Natural killer cell (primary cell): ENCODE results near the gene GABBR2. TPM values are rescaled to one million over a fixed set of nuclear protein-coding genes. Genes with fewer than 3 reads are reported as not detected.

Experiments used
- ATAC-seq, 3 donors: fragments of 150-1000 bp in 2 of 3; fragments of 200-7000 bp in 1 of 3; cut with Tn5 transposase; 1 replicate in 1 of 3; 2 replicates in 2 of 3; pipeline ENCODE4 v1.10.0; 2021; ENCODE audit warnings: mild to moderate bottlenecking in 2 of 3, moderate library complexity in 2 of 3
- DNase-seq, 2 donors: peaks; one replicate each; pipeline versions ENCODE4 v3.0.0 to v3.0.0-alpha.2; 2013 to 2021; ENCODE audit warnings: mixed read lengths in 1 of 2
- H3K27ac ChIP-seq: one replicate; pipeline ENCODE4 v1.5.1; 2013; ENCODE audit warnings: mild to moderate bottlenecking, low read length
- H3K27me3 ChIP-seq: one replicate; pipeline ENCODE4 v1.6.1; 2013; ENCODE audit warnings: low read length; ENCODE audit not compliant: control insufficient read depth, insufficient read depth
- H3K36me3 ChIP-seq: one replicate; pipeline ENCODE4 v1.6.1; 2013; ENCODE audit warnings: low read length; ENCODE audit not compliant: control insufficient read depth, insufficient read depth
- H3K4me1 ChIP-seq: one replicate; pipeline ENCODE4 v1.6.1; 2013; ENCODE audit warnings: low read length; ENCODE audit not compliant: control insufficient read depth, insufficient read depth
- H3K4me3 ChIP-seq: one replicate; pipeline ENCODE4 v1.5.1; 2013; ENCODE audit warnings: low read length
- H3K9me3 ChIP-seq: one replicate; pipeline ENCODE4 v1.6.1; 2013; ENCODE audit warnings: low read length; ENCODE audit not compliant: control insufficient read depth, insufficient read depth
- H3K27ac Mint-ChIP-seq, 2 donors: one replicate each; pipeline ENCODE4 v1.8.0; 2022; ENCODE audit warnings: mild to moderate bottlenecking in 2 of 2, mixed read lengths in 2 of 2, moderate library complexity in 1 of 2
- H3K27me3 Mint-ChIP-seq, 2 donors: one replicate each; pipeline ENCODE4 v1.8.0; 2022; ENCODE audit warnings: low read depth in 2 of 2, mixed read lengths in 2 of 2
- H3K36me3 Mint-ChIP-seq: one replicate; pipeline ENCODE4 v1.8.0; 2022; ENCODE audit warnings: mixed read lengths
- H3K4me1 Mint-ChIP-seq, 2 donors: one replicate each; pipeline ENCODE4 v1.8.0; 2022; ENCODE audit warnings: mixed read lengths in 2 of 2
- H3K4me3 Mint-ChIP-seq: one replicate; pipeline ENCODE4 v1.8.0; 2022; ENCODE audit warnings: mild to moderate bottlenecking, moderate library complexity, mixed read lengths
- H3K9me3 Mint-ChIP-seq, 2 donors: one replicate each; pipeline ENCODE4 v1.8.0; 2022; ENCODE audit warnings: mixed read lengths in 2 of 2
- WGBS: methylation state at CpG from one replicate; pipeline ENCODE4 v1.1.7; 2013; ENCODE audit warnings: missing lambda C conversion rate; ENCODE audit not compliant: insufficient coverage; 5-methylcytosine and 5-hydroxymethylcytosine counted together
- intact Hi-C: fragments of 100-400 bp; cut with micrococcal nuclease; formaldehyde crosslinking; loops from one replicate; pipeline ENCODE4 v1.14.2; 2022
- total RNA-seq, 4 donors: library from RNA; stranded (reverse); fragments of 120-200 nt in 1 of 4; gene quantifications; one replicate each; pipeline versions ENCODE4 v1.2.3 to v1.2.4, GENCODE V29; 2013 to 2022
- TF ChIP-seq, protein P1 (sequence below): fragments of 200-600 bp; IDR thresholded peaks from one replicate; pipeline ENCODE4 v1.8.0; 2022; ENCODE audit warnings: antibody characterized with exemption

The GABBR2 gene
- total RNA-seq, 3 donors from 2014 or later (not counting 1 experiment from before 2014, with no cell fraction given), result not detected

DNA sequence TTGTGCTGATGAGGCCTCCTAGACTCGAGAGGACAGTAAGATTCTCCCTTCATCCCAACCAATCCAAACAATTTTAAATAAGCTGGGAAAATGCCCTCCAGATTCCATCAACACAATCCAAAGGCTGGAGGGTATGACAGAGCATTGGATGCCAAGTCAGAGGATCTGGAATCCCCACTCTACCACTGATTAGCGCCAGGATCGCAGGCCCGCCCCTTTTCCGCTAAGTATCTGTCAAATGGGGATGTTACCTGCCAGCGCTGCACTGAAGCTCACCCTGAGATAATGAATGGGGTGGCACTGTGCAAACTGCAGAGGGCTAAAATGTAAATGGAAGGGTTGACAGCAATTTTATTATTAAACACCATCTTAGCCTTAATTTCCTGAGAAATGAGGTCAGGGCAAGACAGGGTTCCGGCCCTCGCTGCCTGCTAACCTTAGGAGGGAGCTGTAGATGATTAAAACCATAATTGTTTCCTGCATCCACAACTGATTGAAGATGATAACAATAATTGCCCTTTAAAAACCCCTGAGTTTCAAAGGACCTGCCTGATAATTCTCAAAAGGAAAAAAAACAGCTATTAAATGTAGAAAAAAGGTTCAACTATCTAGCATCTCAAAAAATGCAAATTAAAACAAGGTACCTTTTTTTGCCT, 31.6 kb upstream of the GABBR2 start:
- no peak overlapping the region for H3K4me3 ChIP-seq
- Mint-ChIP-seq H3K9me3 (peaks cover 0 to 2% of the 10 kb centered on the region in 2 donors), H3K27me3 (no peaks in the 10 kb centered on the region), H3K4me1 (no peaks in the 10 kb centered on the region), H3K36me3 (peaks cover 7% of the 10 kb centered on the region), H3K27ac (no peak overlapping the region), H3K4me3 (no peak overlapping the region)
- H3K36me3 ChIP-seq, result peaks cover 6% of the 10 kb centered on the region
- no peak for DNase-seq
- H3K9me3 ChIP-seq, result no peaks in the 10 kb centered on the region
- no peak for ATAC-seq
- 91% methylated on average over 6 of the region's 8 CpGs for WGBS
- no peaks in the 10 kb centered on the region for H3K4me1 ChIP-seq
- TF ChIP-seq, protein P1, sequence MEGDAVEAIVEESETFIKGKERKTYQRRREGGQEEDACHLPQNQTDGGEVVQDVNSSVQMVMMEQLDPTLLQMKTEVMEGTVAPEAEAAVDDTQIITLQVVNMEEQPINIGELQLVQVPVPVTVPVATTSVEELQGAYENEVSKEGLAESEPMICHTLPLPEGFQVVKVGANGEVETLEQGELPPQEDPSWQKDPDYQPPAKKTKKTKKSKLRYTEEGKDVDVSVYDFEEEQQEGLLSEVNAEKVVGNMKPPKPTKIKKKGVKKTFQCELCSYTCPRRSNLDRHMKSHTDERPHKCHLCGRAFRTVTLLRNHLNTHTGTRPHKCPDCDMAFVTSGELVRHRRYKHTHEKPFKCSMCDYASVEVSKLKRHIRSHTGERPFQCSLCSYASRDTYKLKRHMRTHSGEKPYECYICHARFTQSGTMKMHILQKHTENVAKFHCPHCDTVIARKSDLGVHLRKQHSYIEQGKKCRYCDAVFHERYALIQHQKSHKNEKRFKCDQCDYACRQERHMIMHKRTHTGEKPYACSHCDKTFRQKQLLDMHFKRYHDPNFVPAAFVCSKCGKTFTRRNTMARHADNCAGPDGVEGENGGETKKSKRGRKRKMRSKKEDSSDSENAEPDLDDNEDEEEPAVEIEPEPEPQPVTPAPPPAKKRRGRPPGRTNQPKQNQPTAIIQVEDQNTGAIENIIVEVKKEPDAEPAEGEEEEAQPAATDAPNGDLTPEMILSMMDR, result no peak
- no peak overlapping the region for H3K27ac ChIP-seq
- intact Hi-C loops, result no loop called here
- H3K27me3 ChIP-seq, result no peaks in the 10 kb centered on the region

DNA sequence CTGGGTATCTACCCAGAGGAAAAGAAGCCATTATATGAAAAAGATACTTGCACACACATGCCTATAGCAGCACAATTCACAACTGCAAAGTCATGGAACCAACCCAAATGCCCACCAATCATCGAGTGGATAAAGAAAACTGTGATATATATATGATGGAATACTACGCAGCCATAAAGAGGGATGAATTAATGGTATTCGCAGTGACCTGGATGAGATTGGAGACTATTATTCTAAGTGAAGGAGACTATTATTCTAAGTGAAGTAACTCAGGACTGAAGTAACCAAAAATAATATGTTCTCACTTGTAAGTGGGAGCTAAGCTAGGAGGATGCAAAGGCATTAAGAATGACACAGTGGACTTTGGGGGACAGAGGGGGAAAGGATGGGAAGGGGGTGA, 30.0 kb upstream of the GABBR2 start:
- Histone ChIP-seq H3K4me3 (no peak overlapping the region), H3K27me3 (no peaks in the 10 kb centered on the region), H3K9me3 (no peaks in the 10 kb centered on the region), H3K36me3 (peaks cover 6% of the 10 kb centered on the region), H3K4me1 (no peaks in the 10 kb centered on the region), H3K27ac (no peak overlapping the region)
- no peak for ATAC-seq
- TF ChIP-seq, protein P1, result no peak
- WGBS, result 100% methylated on average over 2 of the region's 3 CpGs
- H3K4me1 Mint-ChIP-seq, result no peaks in the 10 kb centered on the region
- intact Hi-C loops, result no loop called here
- no peaks in the 10 kb centered on the region for H3K27me3 Mint-ChIP-seq
- peaks cover 0 to 2% of the 10 kb centered on the region in 2 donors for H3K9me3 Mint-ChIP-seq
- H3K27ac Mint-ChIP-seq, result no peak overlapping the region
- H3K4me3 Mint-ChIP-seq, result no peak overlapping the region
- DNase-seq, result no peak
- H3K36me3 Mint-ChIP-seq, result peaks cover 7% of the 10 kb centered on the region

DNA sequence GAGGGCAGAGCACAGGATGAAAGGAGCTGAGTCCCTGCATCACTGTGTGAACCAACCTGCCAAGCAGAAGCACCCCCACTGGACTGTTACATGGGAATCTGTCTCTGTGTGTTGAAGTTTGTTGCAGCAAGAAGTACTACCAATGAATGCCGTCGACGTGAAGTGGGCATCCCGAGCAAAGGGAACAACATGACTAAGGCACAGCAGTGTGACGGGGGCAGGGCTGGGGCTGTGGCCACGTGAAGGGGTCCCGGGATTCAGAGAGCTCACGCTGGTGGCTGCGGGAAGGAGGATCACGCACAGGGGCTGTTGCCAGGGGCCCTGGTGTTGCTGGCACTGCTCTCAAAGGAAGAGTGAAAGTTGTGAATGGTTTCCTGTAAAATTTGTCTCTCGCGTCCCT, 27.5 kb upstream of the GABBR2 start:
- DNase-seq, result no peak
- H3K27ac Mint-ChIP-seq, result no peak overlapping the region
- H3K4me1 Mint-ChIP-seq, result no peaks in the 10 kb centered on the region
- TF ChIP-seq, protein P1, result no peak
- H3K27me3 Mint-ChIP-seq, result no peaks in the 10 kb centered on the region
- no peaks in the 10 kb centered on the region for H3K9me3 ChIP-seq
- H3K36me3 ChIP-seq, result peaks cover 6% of the 10 kb centered on the region
- H3K27me3 ChIP-seq, result no peaks in the 10 kb centered on the region
- peaks cover 0 to 2% of the 10 kb centered on the region in 2 donors for H3K9me3 Mint-ChIP-seq
- no peak overlapping the region for H3K4me3 Mint-ChIP-seq
- H3K4me1 ChIP-seq, result no peaks in the 10 kb centered on the region
- peaks cover 7% of the 10 kb centered on the region for H3K36me3 Mint-ChIP-seq
- intact Hi-C loops, result no loop called here
- no peak for ATAC-seq
- no peak overlapping the region for H3K4me3 ChIP-seq
- H3K27ac ChIP-seq, result no peak overlapping the region
- 87% methylated on average over 11 of the region's 12 CpGs for WGBS

DNA sequence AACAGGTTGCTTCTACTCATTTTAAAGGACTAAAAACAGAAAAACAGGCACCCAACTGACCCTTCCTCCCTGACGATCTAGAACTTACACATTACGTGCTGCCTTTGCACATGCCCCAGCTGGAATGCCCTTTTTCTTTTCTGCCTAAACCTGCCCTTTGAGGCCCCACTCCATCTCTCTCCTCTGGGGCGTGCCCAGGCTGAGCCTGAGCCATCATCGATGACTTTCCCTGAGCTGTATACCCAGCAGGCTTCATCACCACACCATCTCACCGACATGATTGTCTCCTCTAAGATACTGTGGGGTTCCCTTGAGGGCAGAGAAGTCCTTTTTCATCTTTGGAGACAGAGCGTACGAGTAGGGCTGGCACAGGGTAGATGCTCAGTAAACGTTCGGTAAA, 24.1 kb upstream of the GABBR2 start:
- Histone ChIP-seq H3K9me3 (no peaks in the 10 kb centered on the region), H3K27ac (no peak overlapping the region), H3K4me3 (no peak overlapping the region), H3K36me3 (peaks cover 6% of the 10 kb centered on the region), H3K4me1 (no peaks in the 10 kb centered on the region), H3K27me3 (no peaks in the 10 kb centered on the region)
- Mint-ChIP-seq H3K27ac (no peak overlapping the region), H3K27me3 (no peaks in the 10 kb centered on the region), H3K9me3 (no peaks in the 10 kb centered on the region), H3K4me1 (no peaks in the 10 kb centered on the region), H3K36me3 (peaks cover 7% of the 10 kb centered on the region), H3K4me3 (no peak overlapping the region)
- ATAC-seq (no peak), DNase-seq (no peak)
- TF ChIP-seq, protein P1, result no peak
- WGBS, result 94% methylated on average over 9 of the region's 9 CpGs
- intact Hi-C loops, result no loop called here
